ENCODE measurements around the gene RUNDC1.

The RUNDC1 gene

DNA sequence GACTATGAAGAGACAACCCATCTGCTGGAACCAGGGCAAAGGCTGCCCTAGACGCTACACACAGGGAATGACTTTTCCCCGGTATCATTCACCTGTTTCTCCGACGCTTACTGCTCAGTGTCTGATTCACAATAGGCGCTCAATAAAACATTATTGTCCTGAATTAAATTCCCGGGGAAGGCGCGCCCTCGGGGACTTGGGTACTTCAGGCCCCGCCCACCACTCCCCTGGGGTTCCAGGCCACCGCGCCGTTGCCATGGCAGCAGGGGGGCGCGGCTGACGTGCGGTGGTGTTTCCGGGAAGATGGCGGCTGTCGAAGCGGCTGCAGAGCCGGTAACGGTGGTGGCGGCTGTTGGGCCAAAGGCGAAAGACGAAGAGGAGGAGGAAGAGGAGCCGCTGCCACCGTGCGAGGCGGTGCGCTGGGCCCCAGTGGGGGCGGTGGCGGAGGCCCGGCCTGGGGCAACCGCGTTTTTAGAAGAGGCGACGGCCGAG is at the start of gene RUNDC1:
TSS of gene RUNDC1 (plus strand) at position 292 of the 492 bp plus-strand sequence. CDS start at position 304, 12 bp downstream.
- Histone ChIP-seq H3K36me3 (peaks cover 17% of the 10 kb centered on the region), H3K4me1 (peaks cover 76% of the 10 kb centered on the region), H3K4me2 (peak within 1 kb of the TSS; percentile 92), H3K27me3 (no peaks in the 10 kb centered on the region), H3K9ac (peak within 1 kb of the TSS; percentile 86), H3K4me3 (peak within 1 kb of the TSS; percentile 98), H3K27ac (peak within 1 kb of the TSS; percentile 89), H4K20me1 (peaks cover 18% of the 10 kb centered on the region), H3K9me3 (no peaks in the 10 kb centered on the region)
- TF ChIP-seq Cebpa-rat (IDR thresholded peaks at IDR 0.05), result no peak

DNA sequence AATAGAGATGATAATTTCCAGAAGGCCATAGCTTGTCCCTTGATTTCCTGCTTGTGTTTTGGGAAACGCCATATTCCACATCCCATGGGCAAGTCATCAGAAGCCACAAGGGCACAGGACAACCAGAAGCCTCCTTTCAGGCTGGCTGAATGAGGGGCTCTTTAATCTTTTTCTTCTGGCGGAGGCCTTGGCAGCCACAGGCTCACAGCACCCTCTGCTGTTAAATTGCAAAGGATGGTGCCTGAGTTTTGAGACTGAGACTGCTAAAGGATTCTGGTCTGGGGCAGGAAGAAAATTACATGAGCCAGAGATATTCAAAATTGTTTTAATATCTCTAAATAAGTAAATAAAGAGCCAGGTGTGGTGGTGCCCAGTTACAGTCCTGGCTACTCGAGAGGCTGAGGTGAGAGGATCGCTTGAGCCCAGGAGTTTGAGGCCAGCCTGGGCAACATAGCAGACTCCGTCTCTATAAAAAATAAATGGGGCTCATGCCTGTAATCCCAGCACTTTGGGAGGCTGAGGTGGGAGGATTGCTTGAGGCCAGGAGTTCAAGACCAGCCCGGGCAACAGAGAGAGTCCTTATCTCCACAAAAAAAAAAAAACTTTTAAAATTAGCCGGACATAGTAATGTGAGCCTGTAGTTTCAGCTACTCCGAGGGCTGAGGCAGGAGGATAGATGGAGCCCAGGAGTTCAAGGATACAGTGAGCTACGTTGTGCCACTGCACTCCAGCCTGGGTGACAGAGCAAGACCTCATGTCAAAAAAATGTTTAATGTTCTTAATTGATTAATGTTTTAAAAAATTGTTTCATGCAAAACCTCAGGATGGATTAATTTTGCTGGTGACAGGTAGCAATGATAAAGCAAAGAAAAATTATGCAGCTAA is 42.4 kb upstream of the RUNDC1 start:
- Histone ChIP-seq H3K9me3 (no peaks in the 10 kb centered on the region), H4K20me1 (no peaks in the 10 kb centered on the region), H3K4me3 (no peak overlapping the region), H3K4me2 (no peak overlapping the region), H3K27me3 (no peaks in the 10 kb centered on the region), H3K4me1 (no peaks in the 10 kb centered on the region), H3K27ac (no peak overlapping the region), H3K36me3 (no peaks in the 10 kb centered on the region), H3K9ac (no peak overlapping the region)
- no peak for TF ChIP-seq Cebpa-rat (IDR thresholded peaks at IDR 0.05)

- Histone ChIP-seq H3K9me3 (no peaks in the 10 kb centered on the region), H3K27me3 (no peaks in the 10 kb centered on the region), H4K20me1 (no peaks in the 10 kb centered on the region), H3K4me1 (no peaks in the 10 kb centered on the region), H3K4me2 (no peak overlapping the region), H3K27ac (no peak overlapping the region), H3K36me3 (peaks cover 20% of the 10 kb centered on the region), H3K9ac (no peak overlapping the region), H3K4me3 (no peak overlapping the region)
- TF ChIP-seq Cebpa-rat (IDR thresholded peaks at IDR 0.05), result no peak
These were observed 36.2 kb upstream of the RUNDC1 start for GRCh38 chr17:42944211-42944610.

DNA sequence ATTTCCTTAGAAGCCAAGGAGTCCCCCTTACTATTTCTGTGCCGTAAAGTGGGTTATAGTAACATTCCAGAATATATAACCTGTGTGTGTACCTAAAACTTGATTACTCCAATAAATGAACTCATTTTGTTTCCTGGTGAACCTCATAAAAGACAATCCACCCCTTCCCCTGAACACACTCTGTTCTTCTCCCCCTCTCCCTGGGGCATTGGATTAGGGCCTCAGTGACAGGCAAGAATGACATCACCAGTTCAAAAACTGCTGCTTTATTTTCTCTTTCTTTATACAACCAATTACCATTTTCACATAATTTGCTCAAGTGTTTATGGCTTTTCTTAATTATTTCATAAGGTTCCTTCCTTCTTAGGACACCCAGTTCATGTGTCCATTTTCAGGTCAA is 33.6 kb upstream of the RUNDC1 start:
- Histone ChIP-seq H3K9me3 (no peaks in the 10 kb centered on the region), H3K4me3 (no peak overlapping the region), H3K4me1 (no peaks in the 10 kb centered on the region), H3K4me2 (no peak overlapping the region), H3K9ac (no peak overlapping the region), H3K27me3 (no peaks in the 10 kb centered on the region), H3K27ac (no peak overlapping the region), H4K20me1 (0 out of 2 replicates have a peak, but pooled peaks cover 3% of the 10 kb centered on the region), H3K36me3 (peaks cover 45% of the 10 kb centered on the region)
- no peak for TF ChIP-seq Cebpa-rat (IDR thresholded peaks at IDR 0.05)

DNA sequence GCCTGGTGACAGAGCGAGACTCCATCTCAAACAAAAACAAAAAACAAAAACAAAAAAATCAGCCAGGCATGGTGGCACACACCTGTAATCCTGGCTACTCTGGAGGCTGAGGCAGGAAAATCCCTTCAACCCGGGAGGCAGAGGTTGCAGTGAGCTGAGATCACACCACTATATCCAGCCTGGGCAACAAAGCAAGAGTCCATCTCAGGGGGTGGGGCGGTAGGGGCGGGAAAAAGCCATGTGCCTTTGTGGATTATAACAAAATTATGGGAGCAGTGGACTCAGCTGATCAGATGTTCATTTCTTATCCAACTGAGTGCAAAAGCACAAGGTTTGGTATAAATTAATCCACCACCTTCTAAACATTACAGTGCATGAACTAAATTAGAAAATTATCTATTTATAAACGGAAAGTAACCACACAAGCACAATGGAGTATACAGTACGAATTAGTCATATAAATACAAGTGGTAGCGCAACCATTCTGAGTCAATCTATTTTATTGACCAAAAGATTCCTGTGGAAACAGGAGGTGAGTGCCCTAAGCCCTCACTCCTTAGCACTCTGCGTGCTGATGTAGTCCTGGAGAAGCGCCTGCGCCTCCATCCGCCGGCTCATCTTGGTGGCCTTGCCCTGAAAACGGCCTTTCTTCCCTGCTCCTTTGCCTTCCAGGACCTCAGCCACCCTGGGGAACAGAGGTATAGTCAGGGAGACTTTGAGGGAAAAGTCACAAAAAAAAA is 30.2 kb upstream of the RUNDC1 start:
- no peak overlapping the region for H3K4me3 ChIP-seq
- H3K9me3 ChIP-seq, result no peaks in the 10 kb centered on the region
- H3K36me3 ChIP-seq, result peaks cover 79% of the 10 kb centered on the region
- H3K4me2 ChIP-seq, result no peak overlapping the region
- H3K27me3 ChIP-seq, result no peaks in the 10 kb centered on the region
- no peak overlapping the region for H3K27ac ChIP-seq
- H3K9ac ChIP-seq, result no peak overlapping the region
- no peaks in the 10 kb centered on the region for H3K4me1 ChIP-seq
- H4K20me1 ChIP-seq, result 0 out of 2 replicates have a peak, but pooled peaks cover 4% of the 10 kb centered on the region
- no peak for TF ChIP-seq Cebpa-rat (IDR thresholded peaks at IDR 0.05)

GRCh38 chr17:42953669-42954068 is 26.7 kb upstream of the RUNDC1 start:
- Histone ChIP-seq H3K27me3 (no peaks in the 10 kb centered on the region), H3K9me3 (no peaks in the 10 kb centered on the region), H3K9ac (peak overlapping the region; percentile 19; the same call in 1 of the 2 replicates), H3K4me1 (no peaks in the 10 kb centered on the region), H3K36me3 (peaks cover 95% of the 10 kb centered on the region), H3K4me2 (no peak overlapping the region), H4K20me1 (0 out of 2 replicates have a peak, but pooled peaks cover 4% of the 10 kb centered on the region), H3K4me3 (no peak overlapping the region), H3K27ac (no peak overlapping the region)
- TF ChIP-seq Cebpa-rat (IDR thresholded peaks at IDR 0.05), result no peak

GRCh38 chr17:42964161-42964932 is 16.0 kb upstream of the RUNDC1 start, which contains the start of gene AARSD1:
Gene AARSD1, minus strand, starts transcription at chr17:42964454. Its CDS starts 14 bp downstream, at chr17:42964440.
- H3K36me3 ChIP-seq, result peaks cover 38% of the 10 kb centered on the region
- peak within 1 kb of the TSS; percentile 86 for H3K4me2 ChIP-seq
- H4K20me1 ChIP-seq, result no peaks in the 10 kb centered on the region
- H3K9me3 ChIP-seq, result no peaks in the 10 kb centered on the region
- peak within 1 kb of the TSS; percentile 80 for H3K4me3 ChIP-seq
- H3K4me1 ChIP-seq, result peaks cover 36% of the 10 kb centered on the region
- peak within 1 kb of the TSS; percentile 85 for H3K9ac ChIP-seq
- H3K27me3 ChIP-seq, result no peaks in the 10 kb centered on the region
- TF ChIP-seq Cebpa-rat (IDR thresholded peaks at IDR 0.05), result no peak
- peak within 1 kb of the TSS; percentile 82 for H3K27ac ChIP-seq

DNA sequence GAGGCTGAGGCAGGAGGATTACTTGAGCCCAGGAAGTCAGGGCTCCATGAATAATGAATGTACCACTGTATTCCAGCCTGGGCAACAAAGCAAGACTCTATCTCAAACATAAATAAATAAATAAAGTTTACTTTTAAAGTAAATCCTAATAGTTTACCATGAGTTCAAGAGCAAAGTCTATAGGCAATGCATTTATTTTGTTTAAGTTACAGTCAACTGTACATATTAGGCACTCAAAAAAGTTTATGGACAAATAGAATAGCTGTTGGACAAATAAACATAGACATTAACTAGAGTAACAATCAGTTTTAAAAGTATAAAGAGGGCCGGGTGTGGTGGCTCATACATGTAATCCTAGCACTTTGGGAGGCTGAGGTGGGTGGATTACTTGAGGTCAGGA is 12.4 kb upstream of the RUNDC1 start:
- H4K20me1 ChIP-seq, result no peaks in the 10 kb centered on the region
- H3K4me1 ChIP-seq, result peaks cover 34% of the 10 kb centered on the region
- peaks cover 2% of the 10 kb centered on the region; the same call in 1 of the 2 replicates for H3K36me3 ChIP-seq
- no peak overlapping the region for H3K9ac ChIP-seq
- H3K27me3 ChIP-seq, result no peaks in the 10 kb centered on the region
- no peaks in the 10 kb centered on the region for H3K9me3 ChIP-seq
- H3K4me2 ChIP-seq, result no peak overlapping the region
- no peak overlapping the region for H3K4me3 ChIP-seq
- no peak overlapping the region for H3K27ac ChIP-seq
- no peak for TF ChIP-seq Cebpa-rat (IDR thresholded peaks at IDR 0.05)

- no peak overlapping the region; the same call in 1 of the 2 replicates for H3K4me2 ChIP-seq
- H3K27ac ChIP-seq, result no peak overlapping the region
These were observed 11.3 kb upstream of the RUNDC1 start for GRCh38 chr17:42969001-42969581.

More at GRCh38 chr17:42969001-42969581, 11.3 kb upstream of the RUNDC1 start:
- no peak overlapping the region for H3K9ac ChIP-seq
- peak; percentile 49; the same call in 1 of the 2 replicates for TF ChIP-seq Cebpa-rat (IDR thresholded peaks at IDR 0.05)
- no peaks in the 10 kb centered on the region for H3K9me3 ChIP-seq
- H3K27me3 ChIP-seq, result no peaks in the 10 kb centered on the region
- no peak overlapping the region for H3K4me3 ChIP-seq
- H3K36me3 ChIP-seq, result no peaks in the 10 kb centered on the region
- H3K4me1 ChIP-seq, result peaks cover 24% of the 10 kb centered on the region; the same call in 1 of the 2 replicates
- no peaks in the 10 kb centered on the region for H4K20me1 ChIP-seq
